HG02885 (cell line): Measurements from ENCODE around the gene CYS1.
"Not testable (repeated sequence)": the region's sequence is repeated elsewhere in the genome, so short reads cannot be mapped to it uniquely, and the experiment has no call there.

Experiments used
- ATAC-seq: cut with Tn5 transposase; IDR thresholded peaks from one replicate; pipeline ENCODE4 v1.9.1; 2021; ENCODE audit warnings: mild to moderate bottlenecking; ENCODE audit not compliant: unreplicated experiment, poor library complexity

The CYS1 gene, protein sequence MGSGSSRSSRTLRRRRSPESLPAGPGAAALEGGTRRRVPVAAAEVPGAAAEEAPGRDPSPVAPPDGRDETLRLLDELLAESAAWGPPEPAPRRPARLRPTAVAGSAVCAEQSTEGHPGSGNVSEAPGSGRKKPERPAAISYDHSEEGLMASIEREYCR

DNA sequence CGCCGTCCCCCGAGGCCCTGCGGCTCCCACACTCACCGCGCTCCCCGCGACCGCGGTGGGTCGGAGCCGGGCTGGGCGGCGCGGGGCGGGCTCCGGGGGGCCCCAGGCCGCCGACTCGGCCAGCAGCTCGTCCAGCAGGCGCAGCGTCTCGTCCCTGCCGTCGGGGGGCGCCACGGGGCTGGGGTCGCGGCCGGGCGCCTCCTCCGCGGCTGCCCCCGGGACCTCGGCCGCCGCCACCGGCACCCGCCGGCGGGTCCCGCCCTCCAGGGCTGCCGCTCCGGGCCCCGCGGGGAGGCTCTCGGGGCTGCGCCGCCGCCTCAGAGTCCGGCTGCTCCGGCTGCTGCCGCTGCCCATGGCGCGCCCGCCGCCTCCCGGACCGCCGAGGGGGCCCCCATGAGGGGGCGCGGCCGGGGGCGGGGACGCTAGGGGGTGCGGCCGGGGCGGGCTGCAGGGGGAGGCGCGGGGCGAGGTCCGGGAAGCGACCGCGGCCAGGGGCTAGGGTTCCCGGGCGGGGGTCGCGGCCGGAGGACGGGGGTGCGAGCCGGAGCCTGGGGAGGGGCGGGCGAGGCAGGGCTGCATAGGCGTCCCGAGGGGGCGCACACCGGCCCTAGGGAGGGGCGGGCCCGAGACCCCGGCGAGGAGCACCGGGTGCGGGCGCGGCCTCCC, at the start of gene CYS1:
CYS1 (minus strand) TSS at position 542 of the 666 bp plus-strand sequence; CDS start at position 354, 188 bp downstream.
- ATAC-seq, result peak; percentile 40

DNA sequence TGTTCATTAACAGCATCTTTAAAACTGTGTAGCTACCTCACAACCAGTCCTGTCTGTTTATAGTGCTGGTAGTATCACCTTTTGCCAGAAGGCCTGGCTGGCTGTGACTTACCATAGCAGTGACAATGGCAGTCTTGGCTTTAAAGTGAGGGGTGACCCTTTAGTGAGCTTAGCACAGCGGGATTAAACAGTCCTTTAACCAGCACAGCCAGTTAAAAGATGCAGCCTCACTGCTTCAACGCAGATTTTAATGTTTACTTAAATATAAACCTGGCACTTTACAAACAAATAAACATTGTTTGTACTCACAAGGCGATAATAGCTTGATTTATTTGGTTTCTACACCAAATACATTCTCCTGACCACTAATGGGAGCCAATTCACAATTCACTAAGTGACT, 49.3 kb upstream of the CYS1 start:
- no peak for ATAC-seq

DNA sequence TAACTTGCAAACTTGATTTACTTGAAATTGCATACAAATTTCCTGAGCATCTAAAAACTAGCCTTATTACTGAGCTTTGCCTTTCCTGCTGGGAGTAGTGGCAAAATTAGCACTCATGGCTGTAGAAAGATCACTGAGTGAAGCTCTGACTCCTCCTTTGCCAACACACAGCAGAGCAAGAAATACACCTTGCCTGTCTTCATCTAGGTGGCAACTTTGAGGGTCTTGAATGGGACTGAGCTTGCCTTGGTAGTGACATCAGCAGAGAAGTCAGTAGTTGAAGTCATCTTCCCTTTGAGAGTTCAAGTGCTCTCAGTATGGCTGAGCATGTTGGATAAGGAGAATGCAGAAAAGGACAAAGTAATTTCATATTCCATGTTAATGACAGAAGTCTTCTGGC, 48.2 kb upstream of the CYS1 start:
- no peak for ATAC-seq

DNA sequence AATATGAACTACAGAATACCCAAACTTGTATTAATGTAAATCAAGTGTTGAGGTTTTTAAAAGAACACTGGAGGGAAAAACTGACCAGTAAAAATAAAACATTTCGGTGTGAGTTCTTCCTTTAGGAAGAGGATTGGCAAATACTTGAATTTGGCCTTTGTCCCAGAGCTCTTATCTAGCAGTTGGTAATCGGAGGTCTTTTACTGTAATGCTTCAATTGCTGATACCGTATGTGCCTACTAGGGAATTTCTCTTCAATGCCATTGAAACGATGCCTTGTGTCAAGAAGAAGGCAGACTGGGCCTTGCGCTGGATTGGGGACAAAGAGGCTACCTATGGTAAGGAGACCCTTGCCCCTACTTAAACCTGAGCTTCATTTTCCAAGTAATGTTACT, 46.4 kb upstream of the CYS1 start:
- ATAC-seq, result no peak

DNA sequence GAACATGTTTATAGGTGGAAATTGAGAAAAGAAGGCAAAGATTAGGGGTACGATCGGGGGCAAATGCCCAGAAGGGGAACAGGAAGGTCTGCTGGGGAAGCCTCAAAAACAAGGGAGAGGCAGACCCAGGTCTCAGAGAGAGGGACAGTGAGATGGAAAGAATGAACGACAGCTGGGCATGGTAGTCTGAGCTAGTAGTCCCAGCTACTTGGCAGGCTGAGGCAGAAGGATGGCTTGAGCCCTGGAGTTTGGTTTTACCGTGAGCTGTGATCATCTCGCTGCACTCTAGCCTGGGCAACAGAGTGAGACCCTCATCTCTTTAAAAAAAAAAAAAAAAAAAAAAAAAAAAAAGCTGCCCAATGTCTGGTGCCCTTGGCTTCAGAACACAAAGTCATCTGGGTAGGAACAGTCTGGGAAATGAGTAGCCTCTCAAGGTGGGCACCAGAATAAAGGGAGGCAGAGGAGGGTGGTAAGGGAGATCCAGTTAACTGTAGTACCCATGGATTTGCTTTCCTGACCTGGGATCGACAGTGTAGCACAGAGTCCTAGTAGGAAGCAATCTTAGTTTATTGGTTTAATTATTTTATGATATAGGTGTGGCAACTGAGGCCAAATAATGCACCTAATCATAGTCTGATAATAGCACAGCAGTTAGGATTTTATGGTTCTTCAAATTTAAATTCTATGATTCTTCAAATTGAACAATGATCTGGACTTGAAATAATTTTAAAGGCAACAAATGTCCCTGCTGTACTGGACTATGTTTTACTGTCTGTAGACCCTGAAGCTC, 45.8 kb upstream of the CYS1 start:
- no peak for ATAC-seq

DNA sequence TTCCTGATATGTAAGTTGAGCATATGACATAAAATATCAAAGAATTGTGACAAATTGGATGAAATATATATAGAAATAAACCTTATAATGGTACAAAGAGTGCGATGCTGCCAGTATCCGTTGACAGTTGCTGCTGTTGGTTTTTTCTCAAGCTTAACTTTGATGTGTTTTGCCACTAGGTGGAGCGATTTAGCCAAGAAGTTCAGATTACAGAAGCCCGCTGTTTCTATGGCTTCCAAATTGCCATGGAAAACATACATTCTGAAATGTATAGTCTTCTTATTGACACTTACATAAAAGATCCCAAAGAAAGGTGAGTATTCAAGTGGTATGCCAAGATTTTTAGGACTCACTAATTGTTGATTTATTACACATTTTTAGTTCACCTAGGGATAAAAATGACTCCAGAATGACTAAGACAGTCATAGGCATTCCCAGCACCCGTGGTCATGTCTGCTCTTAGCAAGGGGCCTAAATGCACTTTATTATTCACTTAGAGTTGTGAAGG, 44.4 kb upstream of the CYS1 start:
- ATAC-seq, result no peak

DNA sequence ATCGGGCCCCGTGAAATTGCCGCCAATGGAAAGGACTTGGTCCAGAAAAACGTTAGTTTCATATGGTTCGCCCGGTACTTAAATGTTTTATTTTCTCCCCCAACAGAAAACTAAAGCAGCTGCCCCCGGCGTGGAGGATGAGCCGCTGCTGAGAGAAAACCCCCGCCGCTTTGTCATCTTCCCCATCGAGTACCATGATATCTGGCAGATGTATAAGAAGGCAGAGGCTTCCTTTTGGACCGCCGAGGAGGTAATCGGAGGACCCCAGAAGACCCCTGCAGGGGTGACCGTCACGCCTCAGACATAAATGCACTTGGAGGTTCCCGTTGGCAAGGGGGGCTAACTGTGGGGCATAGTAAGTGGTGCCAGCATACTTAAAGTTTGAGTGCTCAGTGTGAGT, 43.1 kb upstream of the CYS1 start:
- no peak for ATAC-seq

DNA sequence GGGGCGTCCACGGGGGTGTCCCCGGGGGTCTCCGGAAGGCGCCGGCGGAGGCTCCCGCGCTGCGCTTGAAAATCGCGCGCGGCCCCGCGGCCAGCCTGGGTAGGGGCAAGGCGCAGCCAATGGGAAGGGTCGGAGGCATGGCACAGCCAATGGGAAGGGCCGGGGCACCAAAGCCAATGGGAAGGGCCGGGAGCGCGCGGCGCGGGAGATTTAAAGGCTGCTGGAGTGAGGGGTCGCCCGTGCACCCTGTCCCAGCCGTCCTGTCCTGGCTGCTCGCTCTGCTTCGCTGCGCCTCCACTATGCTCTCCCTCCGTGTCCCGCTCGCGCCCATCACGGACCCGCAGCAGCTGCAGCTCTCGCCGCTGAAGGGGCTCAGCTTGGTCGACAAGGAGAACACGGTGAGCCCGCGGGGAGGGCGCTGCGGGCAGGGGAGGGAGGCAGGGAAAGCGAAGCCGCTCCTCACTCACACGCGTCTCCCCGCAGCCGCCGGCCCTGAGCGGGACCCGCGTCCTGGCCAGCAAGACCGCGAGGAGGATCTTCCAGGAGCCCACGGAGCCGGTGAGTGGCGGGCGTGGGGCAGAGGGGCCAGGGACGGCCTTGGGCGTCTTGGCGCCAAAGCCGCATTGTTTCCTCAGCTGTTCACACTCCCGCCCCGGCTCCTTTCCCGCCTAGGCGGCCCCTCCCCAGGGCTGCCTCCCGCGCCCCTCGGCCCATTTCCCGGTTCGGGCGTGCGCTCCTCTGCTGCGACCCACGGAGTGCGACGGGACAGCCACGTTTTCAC, 42.5 kb upstream of the CYS1 start, which contains the start of gene RRM2:
RRM2 (plus strand) TSS at position 240 of the 781 bp plus-strand sequence; CDS start at position 300, 60 bp downstream.
- peak; percentile 76 for ATAC-seq

DNA sequence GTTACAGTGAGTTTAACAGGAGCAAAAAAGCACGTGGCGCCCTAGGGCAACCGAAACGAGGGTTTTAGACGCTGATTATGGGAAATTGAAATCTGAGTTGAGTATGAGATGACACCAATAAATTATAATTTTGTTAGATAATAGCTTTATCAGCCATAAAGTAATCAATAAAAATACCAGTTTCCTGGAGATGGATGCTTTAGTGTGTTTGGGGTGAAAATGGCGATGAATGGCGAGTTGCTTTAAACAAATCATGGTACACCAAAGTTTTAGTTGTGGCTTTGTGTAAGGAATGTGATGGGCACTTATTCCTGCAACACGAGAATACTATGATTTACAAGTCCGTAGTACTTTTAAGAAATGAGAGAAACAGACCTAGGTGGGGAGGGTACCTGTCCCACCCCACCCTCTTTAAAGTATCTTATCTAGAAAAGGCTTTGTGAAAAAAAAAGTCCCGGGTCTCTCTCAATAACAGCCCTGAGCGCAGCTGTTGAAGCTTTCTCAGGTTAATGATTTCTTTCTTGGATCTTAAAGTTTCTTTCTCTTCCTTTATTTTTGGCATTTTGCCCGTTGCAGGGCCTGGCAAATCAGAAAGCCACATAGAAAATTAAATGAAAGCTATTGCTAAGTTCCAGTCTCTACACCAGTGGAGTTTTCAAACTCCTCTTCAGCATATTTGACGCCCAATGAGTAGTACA, 40.8 kb upstream of the CYS1 start:
- ATAC-seq, result no peak

DNA sequence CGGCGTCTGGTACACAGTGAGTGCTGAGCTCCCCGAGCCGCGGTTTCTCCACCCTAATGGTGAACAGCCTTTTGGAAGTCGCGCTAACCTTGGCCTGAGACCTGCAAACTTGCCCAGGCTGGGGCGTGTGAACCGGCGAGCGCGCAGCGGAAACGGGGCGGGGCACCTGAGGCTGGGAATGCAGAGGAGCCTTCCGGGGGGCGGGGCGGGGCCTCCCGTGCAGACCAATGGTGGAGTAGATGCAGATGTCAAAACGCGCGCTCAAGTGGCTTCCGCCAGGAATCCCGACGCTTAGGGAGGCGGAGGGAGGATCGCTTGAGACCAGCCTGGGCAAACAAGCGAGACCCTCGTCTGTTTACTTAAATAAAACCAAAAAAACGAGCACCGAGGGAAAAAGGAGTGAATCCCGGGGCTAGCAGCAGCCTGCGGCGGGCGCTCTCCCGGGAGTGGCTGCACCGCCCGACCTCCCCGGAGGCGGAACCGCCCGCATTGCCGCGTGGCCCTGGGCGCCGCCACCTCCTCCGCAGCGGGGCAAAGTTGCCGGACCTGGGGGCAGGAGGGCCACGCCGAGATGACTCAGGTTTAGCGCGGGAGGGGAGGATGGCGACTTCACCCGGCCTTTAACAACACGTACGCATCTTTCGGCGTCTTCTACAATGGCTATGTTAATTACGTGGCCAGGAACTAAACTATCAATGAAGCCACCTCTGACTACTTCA, 40.1 kb upstream of the CYS1 start:
- ATAC-seq, result peak; percentile 61

DNA sequence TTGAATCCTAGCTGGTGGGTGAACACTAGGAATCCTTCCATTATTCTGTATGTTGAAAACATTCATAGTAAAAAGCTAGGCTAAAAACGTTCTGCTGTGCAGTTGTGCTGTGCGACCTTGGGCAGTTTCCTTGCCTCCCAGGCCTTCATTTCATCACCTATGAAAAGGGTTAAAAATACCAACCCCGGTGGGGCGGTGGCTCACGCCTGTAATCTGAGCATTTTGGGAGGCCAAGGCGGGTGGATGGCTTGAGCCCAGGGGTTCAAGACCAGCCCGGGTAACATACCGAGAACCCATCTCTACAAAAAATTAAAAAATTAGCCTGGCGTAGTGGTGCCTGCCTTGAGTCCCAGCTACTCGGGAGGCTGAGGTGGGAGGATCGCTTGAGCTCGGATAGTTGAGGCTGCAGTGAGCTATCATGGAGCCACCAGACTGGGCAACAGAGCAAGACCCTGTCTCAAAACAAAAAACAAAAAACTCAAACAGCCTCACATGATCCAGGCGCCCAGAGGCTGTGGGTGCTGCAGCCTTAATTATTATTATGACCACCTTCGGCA, 39.5 kb upstream of the CYS1 start:
- no peak for ATAC-seq

DNA sequence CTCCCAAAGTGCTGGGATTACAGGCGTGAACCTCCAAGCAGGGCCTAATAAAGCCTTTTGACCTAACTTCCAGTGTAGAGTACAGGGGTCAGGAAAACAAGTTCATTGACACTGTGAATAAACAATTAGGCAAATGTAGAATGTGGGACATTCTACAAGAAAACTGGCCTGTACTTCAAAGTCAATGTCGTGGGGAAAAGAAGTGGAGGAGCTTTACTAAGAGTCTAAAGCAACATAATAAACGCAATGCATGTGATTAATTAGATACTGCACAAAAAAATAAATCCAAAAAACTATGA, 38.8 kb upstream of the CYS1 start:
- ATAC-seq, result no peak

DNA sequence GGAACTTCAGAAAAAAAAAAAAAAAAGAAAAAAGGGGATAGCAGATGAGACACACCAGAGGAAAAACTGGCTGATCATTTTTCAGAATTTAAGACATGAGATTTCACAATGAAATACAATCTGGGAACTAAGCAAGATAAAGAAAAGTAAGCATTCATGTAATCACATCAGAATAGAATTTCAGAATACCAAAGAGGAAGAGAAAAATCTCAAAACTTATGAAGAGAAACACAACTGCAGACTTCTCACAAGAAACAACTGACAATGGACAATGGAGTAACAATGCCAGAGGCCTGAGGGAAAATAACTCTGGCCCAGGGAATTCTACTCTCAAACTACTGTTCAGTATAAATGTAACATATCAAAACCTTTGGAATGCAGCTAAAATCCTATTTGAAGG, 29.1 kb upstream of the CYS1 start:
- no peak for ATAC-seq

DNA sequence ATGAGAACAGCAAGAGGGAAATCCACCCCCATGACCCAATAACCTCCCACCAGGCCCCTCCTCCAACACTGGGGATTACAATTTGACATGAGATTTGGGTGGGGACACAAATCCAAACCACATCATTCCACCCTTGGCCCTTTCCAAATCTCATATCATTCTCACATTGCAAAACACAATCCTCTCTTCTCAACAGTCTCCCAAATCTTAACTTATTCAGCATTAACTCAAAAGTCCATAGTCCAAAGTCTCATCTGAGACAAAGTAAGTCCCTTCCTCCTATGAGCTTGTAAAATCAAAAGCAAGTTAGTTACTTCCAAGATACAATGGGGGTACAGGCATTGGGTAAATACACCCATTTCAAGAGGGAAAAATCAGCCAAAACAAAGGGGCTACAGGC, 24.7 kb upstream of the CYS1 start:
- ATAC-seq, result not testable (repeated sequence)

DNA sequence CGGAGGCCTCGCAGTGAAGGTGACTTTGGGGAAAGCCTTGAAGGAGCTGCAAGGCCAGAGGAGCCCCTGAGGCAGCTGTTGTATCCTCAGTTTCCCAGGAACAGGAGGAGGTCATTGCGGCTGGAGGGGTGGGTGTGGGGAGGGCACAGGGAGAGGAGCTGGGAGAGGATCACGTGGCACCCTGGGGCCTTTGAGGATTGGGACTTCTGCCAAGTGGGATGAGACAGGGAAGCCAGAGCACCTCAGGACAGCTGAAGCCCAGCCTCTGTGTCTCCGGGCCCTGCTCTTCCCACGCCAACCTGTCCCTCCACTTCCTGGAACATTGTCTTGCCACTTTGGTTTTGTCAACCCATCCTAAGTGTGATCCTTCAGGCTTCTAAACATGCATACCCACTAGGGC, 23.0 kb upstream of the CYS1 start:
- ATAC-seq, result no peak

DNA sequence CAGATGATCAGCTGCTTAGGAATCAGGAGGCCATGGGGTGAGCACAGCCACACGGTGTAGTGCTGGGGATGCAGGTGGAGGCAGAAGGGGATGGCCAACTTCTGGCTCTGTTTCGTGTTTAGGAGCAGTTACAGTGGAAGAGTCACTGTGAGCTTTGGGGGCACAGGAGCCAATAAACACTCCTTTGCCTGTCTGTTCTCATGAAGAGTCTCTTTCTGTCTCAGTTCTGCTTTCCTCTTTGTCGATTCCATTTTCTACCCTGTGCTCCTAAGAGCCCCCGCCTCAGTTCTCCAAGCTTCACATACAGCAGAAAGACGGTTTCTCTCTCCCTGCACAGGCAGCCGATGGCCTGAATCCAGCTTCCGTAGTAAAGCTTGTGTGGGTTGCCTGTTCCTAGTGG, 21.3 kb upstream of the CYS1 start:
- ATAC-seq, result no peak

DNA sequence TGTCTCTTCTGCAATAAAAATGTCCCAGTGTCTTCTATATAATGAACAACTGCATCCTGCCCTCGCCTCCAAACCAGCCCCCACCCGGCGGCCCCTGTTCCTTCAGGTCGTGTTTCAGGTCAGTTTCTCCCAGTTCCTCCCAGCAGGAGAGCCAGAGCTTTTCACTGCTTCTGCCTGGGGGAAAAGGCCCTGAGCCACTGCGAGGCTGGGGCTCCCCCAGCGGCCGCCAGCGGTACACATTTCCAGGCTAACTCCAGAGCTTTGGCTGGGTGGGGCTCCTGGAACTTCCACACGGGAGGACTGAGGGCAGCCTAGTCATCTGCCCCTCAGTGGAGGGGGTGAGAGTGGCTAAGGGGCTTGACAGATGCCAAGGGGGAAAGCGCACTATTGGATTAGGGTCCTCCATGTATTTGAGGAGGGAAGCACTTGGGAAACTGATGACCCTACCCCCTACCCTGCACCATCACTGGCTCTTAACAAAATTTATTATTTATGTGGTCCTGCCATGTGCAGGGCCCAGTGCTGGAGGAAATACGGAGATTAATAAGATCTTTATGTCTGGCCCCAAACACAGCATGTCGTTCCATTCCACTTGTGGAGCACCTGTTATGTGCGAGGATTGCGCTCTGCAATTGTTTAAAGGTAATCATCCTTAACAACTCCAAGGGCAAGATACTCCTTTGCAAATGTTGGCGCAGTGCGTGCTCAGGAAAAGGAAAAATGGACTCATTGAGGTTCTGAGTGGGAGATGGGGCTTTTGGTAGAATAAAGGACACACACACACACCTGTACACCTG, 17.3 kb upstream of the CYS1 start:
- ATAC-seq, result peak; percentile 71

DNA sequence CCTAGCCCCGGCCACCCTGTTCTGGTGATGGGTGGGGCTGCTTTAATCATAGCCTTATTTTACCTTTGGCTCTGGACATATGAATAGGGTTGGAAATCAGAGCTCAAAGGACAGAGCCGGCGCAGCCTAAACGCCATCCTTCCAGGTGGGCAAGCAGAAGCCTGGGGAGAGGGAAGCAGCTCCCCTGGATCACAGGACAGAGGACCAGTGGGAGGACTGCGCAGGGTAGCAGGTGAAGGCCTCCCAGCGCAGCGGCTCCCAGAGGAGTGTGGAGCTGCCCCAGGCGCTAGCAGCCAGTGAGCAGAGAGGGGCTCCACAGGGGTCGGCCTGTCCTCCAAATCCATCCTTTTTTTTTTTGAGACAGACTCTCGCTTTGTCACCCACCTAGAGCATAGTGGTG, 16.4 kb upstream of the CYS1 start:
- ATAC-seq, result no peak
